Astrocyte of the hippocampus (primary cell): ENCODE data around the gene BTBD16.

Experiments used
- DNase-seq: peaks from one replicate; pipeline ENCODE4 v3.0.0; 2011; ENCODE audit warnings: low read depth, low spot score

Gene BTBD16

DNA sequence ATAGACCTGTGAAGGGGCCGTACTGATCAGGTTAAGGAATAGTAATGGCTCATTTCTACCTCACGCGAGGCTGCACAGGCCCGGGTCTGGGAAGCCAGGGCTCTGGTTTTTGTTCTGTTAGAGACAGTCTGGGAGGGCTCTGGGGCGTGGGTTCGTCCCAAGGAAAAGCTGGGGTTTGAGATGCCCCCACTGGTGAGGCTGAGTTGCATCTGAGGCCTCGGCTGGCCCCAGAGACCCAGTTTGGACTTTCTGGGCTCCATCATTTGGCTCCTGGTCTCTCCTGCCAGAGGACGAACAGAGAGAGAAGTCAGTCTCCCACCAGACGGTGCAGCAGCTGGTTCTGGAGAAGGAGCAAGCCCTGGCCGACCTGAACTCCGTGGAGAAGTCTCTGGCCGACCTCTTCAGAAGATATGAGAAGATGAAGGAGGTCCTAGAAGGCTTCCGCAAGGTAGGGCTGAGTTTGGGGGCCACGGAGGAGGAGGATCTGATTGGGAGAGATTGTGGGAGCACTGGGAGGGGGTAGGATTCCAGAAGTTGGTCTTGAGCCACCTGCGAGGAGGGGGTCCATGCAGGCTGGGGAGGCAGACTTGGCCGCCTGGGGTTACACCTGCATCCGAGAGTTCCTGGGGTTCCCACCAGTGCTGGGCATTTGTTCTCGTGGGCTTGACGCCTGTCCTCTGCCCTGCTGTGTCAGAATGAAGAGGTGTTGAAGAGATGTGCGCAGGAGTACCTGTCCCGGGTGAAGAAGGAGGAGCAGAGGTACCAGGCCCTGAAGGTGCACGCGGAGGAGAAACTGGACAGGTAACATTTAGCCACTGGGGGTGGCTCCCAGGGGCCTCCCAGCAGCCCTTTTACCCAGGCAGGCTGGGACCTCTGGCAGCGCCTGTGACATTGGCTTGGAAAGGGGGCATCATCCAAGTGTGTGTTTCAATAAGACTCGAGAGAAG, 22.5 kb upstream of the BTBD16 start:
- no peak for DNase-seq

DNA sequence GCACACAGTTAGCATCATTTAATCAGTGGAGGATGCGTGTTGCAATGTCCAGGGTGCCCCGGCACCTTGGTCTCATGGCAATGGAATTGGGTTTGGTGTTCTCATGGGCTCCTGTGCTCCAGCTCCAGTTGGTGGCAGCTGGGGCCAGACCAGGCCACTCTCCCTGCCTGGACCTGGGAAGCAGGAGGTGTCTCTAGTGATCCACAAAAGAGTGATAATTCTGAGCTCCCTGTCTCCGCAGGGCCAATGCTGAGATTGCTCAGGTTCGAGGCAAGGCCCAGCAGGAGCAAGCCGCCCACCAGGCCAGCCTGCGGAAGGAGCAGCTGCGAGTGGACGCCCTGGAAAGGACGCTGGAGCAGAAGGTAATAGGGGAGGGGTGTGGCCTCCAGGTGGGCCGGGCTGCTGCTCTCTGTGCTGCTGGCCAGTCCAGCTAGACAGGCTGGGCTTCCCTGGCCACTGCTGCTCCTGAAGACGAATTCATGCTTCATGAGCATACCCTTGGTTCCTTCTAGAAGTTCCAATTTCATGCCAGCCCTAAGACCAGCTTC, 21.7 kb upstream of the BTBD16 start:
- DNase-seq = no peak

DNA sequence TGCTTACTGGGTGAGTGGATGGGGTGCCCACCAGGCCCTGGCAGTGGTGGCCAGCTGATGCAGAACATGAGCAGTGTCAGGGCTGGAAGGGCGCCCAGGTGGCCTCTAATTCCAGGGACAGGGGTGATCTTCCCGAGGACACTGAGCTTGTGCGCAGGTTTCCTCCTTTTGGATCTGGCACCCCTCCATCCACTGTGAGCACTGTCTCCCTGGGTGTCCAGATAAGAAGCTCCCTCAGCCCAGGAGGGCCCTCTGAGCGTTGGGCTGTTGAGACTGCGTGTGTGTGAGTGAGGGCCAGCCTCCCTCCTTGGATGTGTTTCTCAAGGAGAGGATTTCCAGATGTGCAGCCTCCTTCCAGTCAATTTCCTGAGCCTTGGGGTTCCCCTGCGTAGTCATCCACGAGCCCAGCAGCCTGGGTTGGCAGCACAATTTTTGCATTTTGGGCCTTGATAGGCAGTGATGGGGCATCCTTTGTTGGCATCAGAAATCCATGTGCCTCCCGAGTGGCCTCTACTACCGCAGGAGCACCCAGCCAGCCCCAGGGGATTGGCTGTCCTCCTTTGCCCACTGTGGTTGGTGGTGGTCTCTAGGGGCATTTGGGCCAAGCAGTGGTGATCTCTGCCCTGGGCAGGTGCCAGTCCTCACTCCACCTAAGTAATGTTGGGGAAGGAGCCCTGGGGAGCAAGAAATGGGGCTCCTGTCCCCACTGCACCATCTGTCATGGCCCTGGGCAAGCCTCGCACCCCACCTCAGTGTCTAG, 20.9 kb upstream of the BTBD16 start:
- DNase-seq = no peak

DNA sequence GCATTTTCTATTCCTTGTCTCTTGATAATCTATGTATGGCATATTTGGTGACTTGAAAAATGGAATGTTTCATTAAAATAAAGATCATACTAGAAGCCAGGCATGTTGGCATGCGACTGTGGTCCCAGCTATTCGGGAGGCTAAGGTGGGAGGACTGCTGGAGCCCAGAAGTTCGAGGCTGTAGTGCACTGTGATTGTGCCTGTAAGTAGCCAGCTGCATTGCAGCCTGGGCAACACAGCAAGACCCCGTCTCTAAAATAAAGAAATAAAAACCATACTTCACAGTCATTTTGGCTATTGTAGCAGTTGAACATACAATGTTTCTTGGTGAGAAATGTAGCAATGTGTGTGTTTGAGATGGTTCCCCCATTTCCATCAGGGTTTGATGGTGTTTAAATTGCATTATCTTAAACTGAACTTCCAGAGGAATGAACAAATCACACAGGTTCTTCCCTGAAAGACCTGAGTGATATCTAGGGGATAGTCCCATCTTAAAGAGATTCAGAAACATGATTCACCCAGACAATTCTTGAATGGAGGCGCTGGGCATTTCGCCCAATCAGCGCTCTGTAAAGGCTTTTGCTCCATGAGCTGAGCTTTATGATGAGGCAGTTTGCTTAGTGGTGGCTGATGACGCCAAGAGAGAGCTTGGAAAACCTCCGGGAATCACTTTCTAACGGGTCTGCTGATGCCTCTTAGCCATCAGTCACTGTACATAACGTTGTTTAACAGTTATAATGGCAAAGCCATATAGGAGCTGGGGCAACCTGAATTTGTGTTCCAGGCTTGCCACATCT, 19.4 kb upstream of the BTBD16 start:
- peak; percentile 42 for DNase-seq

DNA sequence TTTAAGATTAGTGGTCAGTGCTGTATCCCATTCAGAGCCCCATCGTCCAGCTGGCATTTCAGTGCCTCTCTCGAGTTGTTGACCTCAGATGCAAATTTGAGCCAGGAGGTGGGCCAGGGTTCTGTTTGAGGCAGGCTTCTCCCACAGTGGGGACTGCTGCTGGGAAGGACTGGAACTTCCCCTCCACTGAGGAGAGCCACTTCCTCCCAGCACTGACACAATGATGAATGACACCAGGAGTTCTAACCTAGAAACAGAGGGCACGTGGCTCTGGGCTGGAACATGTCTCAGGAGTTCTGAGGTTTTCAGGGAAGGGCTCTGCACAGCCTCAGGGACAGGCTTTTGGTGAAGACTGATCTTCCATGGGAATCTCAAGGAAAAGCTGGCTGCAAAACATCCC, 18.3 kb upstream of the BTBD16 start:
- no peak for DNase-seq

DNA sequence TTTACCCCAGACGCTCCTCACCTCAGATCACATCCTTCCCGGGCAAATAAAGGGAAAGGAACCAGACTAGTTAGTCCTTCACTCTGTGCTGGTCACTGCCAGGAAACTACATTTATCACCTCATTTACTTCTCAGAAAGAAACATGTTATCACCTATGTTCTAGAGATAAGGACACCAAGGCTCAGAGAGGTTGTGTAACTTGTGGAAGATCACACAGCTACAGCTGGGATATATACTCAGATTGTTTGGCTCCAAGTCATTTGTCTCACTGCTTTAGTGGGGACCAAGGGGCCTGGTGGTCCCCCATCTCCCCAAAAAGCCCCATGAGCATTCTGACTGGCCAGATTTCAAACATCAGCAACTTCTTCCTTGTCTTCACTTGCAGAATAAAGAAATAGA, 17.5 kb upstream of the BTBD16 start:
- no peak for DNase-seq

DNA sequence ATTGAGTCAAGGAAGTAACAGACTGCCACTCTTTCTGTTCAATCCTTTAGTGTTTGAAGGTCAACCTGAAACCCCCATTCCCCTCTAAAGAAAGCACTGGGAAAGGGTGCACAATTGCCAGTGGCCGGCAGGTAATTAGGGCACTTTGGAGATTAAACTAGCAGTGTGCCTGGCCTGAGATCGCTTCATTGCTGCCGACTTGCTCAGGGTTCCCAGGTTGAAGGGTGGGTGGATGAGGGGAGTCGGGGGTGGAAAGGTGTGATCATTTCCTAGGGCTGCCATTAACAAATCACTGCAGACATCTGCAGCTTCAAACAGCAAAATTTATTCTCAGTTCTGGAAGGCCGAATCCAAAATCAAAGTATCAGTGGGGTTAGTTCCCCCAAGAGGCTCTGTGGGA, 16.3 kb upstream of the BTBD16 start:
- no peak for DNase-seq

DNA sequence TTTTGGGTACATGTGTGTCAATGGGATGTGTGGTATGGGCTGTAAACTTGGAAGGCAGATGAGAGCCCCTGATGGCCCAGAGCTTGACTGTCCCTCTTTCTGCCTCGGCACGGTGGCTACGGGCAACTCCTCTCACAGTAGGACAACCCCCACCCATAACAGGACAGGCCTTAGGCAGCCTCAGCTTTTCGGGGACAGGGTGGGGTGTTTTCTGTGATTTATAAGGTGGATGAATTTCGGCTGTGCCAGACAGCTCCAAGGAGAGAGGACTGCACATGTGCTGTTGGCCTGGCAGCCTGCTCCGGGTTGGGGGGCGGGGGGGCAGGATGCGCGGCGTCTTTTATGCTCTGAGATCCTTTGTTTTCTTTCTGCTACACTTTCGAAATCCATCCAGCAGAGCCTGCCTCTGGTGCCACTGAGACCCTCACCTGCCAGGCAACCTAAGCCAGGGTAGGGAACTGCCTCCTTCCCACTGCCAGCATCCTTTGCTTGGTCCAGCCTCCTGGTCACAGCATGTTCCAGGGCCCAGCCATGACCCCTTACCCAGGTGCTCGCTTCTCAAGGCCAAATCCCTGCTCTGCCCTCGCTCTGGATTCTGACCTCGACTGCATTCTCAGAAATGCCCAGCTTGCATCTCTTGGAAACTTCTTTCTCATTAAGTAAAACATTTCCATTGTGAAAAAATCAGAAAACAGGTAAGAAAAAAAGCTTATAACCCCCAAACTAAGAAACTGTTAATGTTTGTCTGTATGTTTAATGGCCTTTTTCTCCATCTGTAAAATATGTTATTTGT, 15.4 kb upstream of the BTBD16 start:
- DNase-seq = no peak

DNA sequence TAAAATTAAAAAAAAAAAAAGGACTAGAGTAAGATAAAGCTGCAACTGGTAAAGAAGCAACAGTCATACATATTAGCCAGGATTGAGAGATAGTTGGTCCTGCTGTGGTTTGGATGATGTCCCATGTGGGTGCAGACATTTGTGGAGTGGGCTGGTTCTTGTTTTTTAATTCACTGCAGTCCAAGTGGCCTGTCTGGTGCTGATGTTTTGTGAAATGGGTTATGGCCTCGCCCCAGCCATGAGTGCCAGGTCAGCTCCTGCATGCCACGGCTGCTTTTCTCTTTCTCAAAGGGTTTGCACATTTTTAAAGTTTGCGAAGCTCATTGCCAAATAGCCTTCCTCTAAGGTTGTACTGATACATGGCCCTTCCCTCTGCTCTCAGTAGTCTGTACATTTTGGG, 14.1 kb upstream of the BTBD16 start:
- DNase-seq = no peak

DNA sequence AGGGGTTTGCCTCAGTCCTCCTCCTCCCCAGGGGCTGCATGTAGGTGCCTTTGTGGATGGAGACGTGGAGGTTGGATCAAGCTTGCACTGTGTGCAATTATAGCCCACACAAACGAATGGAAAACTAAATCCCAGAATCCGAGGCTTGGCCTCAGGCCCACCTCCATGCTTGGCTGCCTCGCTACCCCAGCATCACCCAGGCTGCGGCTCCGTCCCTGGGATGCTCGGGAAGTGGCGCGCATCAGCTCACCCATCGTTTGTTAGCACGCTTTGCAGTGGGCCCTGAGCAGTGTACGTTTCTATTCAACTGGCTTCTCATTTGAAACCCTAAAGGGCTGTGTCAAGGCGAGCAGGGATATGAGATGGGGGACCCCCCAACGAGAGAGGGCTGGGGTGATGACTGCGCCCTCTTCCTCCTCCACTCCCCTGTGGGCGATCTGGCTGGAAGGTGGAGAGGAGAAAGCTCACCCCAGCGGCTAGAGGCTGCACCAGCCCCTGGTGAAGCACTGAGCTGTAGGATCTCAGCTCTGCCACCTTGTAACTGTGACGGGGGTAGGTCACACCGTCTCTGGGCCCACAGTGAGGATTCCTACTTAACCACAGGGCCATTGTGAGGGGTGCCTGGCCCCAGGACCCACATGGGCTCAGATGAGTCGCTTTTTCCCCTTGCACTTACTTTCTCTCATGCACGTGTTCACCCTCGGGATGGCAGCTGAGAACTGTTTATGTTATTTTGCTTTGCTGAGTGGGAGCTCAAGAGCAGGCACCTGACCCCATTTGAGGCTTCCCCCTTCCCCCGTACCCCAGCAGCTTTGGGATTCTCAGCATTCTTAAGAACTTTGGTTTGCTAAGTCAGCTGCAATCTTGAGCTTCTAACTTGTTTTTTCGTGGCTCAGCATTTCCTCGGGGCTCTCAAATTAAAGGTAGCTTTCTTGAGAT, 12.7 kb upstream of the BTBD16 start:
- DNase-seq = peak; percentile 68

DNA sequence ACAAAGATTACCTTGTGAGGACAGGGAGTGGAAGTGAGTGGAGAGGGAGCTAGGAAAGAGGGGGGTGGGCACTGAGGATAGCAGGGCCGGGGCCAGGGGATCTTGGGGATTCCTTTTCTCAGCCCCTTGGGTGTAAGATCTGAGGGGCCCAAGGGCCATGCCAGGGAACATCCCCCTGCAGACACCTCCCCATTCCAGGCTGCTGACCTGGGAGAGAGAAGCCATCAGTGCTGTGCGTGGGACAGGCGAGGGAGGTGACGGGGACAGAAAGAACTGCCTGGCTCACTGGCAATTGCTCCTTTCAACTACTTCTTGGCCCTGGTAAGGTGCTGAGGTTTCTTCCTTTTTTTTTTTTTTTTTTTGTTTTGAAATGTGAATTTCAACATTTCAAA, 12.0 kb upstream of the BTBD16 start:
- DNase-seq = no peak

DNA sequence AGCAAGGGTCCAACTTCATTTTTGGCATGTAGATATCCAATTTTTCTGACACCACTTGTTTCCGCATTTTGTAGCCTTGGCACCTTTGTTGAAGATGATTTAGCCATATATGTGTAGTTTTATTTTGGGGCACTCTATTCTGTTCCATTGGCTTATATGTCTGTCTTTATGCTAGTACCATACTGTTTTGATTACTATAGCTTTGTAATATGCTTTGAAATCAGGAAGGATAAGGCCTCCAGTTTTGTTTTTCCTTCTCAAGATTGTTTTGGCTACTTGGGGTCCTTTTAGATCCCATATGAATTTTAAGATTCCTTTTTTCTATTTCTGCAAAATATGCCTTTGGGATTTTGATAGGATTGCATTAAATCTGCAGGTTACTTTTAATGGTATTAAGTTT, 9.5 kb upstream of the BTBD16 start:
- no peak for DNase-seq

DNA sequence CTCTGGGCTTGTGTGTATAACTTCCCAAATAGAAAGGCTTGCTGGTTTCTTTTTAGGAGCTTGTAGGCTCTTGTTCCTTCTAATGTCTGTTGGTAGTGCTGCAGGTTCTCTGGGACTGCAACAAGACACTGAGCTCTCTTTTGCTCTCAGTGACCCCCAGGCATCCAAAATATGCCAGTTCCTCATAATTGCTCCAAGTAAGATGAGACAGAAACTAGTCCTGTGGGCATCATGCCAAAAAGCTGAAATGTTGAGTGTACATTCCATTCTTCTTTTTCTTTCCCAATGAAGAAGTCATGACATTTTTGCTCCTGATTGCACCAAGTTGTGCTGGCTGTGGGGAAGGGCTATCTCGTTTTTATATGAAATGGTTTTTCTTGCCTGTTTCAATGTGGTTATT, 7.1 kb upstream of the BTBD16 start:
- DNase-seq = peak; percentile 79

DNA sequence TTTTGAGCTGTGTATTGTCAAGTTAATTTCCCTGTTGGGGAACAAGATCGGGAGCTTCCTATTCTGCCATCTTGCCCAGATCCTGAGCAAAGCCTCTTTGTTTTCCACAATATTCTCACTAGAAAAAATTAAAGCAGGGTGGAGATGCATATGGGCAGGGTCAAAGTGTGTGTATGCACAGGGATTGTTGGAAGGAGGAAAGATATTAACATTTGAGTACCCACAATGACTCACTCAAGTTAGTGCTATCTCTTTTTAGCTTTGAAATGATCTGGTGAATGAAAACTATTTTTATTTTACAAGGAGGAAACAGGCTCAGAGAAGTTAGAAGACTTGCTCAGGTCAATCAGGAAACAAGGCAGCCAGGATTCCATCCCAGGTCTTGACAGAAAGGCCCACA, 6.7 kb upstream of the BTBD16 start:
- no peak for DNase-seq

DNA sequence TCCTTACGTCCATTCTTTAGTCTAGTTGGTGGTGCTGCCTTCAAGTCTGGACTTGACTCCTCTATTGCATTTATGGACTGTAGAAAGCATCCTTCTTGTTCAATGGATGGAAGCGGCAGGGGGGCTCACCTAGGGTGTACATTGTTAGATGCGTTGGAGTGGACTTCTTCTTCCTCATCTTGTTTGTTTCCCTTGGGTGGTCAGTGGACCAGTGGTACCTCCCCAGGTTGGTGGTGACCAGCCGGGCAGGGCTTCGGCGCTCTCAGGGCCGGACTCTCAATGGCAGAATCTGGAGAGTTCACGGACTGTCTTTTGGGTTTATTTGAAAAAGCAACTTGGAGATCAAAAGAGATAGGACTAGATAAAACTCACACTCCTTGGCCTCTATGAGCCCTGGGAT, 6.2 kb upstream of the BTBD16 start:
- DNase-seq = no peak

DNA sequence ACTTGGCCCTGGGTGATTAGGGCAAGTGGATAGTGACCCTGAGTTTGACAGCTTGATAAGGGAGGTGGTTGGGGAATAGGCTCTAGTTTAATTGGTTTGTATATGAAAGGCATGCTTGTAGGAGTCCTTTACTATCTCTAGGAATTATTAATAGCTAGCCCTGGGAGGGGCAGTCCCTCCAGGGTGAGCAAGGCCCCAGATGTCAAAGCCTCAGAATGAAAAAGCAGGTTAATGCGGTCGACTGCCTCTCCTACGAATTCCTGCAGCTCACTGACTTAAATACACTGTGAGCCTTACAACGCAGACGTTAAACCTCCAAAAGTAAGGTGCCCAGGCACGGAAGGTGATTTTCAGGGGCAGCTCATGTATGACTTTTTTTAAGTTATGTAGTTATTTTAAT, 5.2 kb upstream of the BTBD16 start:
- no peak for DNase-seq

DNA sequence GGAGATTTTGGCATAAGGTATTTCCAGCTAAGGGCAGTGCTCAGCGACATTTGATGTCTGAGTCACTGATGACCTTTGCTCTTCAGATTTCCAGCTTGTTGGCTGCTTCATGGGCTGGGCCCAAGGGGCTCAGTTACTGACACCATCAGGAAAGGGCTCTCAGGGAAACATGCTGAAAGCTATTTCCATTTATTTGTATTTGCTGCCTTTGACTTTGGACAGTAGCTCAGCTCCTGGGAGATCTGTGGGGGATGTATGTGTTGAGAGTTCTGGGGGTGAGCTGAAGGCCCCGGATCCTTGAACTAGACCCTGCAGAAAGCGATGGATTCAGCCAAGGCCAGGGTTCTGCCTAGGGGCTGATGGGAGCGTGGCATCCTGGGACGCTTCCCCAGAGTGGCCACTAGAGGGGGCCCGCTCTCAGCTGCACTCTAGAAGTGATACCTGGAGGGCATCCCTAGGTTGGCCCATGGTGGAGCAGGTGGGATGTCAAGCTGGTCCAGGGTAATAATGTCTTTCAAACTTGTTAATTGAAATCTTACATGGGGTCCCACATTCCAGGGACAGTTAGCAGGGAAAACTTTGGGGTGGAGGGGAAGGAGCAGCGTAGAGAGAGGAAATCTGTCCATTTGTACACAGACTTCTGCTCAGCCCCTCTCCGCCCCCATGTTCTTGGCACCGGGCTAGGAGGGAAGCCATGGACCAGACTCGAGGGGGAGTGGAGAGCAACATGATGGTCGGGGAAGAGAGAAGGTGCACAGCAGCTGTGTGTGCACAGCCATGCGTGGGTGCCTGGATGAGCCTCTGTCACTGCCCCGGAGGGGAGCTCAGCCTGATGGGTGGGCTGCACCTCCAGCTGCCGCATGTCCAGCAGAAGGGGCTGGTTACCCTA, 3.0 kb upstream of the BTBD16 start:
- DNase-seq = peak; percentile 63

DNA sequence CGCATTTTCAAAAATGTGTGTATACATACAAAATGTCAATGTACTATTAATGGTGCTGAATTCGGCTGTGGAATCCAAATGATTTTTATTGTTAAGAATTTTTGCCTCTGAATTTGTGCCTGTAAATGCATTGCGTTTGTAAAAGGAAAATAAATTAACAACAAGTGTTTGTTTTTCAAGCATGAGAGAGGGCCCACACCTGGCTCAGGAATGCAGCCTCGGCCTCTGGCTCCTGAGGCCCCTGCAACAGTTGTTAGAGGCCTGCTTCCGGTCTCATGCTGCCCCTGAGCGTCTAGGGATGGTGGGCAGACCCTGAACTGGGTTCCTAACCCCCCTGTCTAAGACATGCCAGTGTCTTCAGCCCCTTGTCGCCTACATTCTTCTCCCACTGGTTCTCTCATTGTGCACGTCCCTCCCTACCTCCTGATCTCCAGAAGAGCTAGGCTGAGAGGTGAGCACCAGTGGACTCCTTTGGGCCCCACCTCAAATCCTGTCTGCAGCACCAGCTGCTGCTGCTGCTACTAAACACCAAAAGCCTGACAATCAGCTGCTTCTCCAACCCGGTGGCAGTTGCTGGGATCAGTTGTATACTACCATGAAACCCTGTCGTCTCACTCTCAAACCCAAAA, 1.9 kb upstream of the BTBD16 start:
- no peak for DNase-seq
